IMR-90 (cell line): ENCODE results near the gene C10orf90. TPM values are rescaled to one million over a fixed set of nuclear protein-coding genes. Genes with fewer than 3 reads are reported as not detected.

Experiments used
- ATAC-seq: fragments of 200-7000 bp; cut with Tn5 transposase; 2 replicates; pipeline ENCODE4 v1.9.1; 2020; ENCODE audit warnings: low read depth, mild to moderate bottlenecking, moderate library complexity
- BruUV-seq: library from RNA; stranded (reverse); fragments of 400-500 nt; replicated peaks from 2 replicates; lab custom pipeline; 2021; lab: Mats Ljungman, UMichigan
- CTCF ChIA-PET: fragments of 300-600 bp; formaldehyde crosslinking; extraction: SDS; loops from one replicate; lab custom pipeline; 2021; ENCODE audit warnings: antibody characterized with exemption; lab: Yijun Ruan, JAX
- POLR2A ChIA-PET: fragments of 300-600 bp; sonication (Branson Sonifier 250); formaldehyde crosslinking; loops from one replicate; lab custom pipeline; 2022; ENCODE audit warnings: antibody characterized with exemption; ENCODE audit not compliant: unreplicated experiment; lab: Charles Lee
- DNase-seq: peaks from one replicate; pipeline ENCODE4 v3.0.0; 2013
- H2AFZ ChIP-seq: replicated peaks from 2 replicates; pipeline ENCODE3; 2013; ENCODE audit warnings: low read length, mild to moderate bottlenecking; ENCODE audit not compliant: poor library complexity
- H2AK5ac ChIP-seq: 2 replicates; pipeline ENCODE4 v1.6.1; 2013; ENCODE audit warnings: low read depth, low read length, inconsistent platforms
- H2AK9ac ChIP-seq: replicated peaks from 2 replicates; pipeline ENCODE3; 2013; ENCODE audit warnings: mild to moderate bottlenecking, low read depth, low read length, moderate library complexity; ENCODE audit not compliant: poor library complexity
- H2BK120ac ChIP-seq: 2 replicates; pipeline ENCODE4 v1.6.1; 2013; ENCODE audit warnings: low read depth, low read length, inconsistent platforms
- H2BK15ac ChIP-seq: 3 replicates; pipeline ENCODE4 v1.6.1; 2013; ENCODE audit warnings: low read depth, low read length, inconsistent platforms
- H2BK20ac ChIP-seq: 2 replicates; pipeline ENCODE4 v1.6.1; 2013; ENCODE audit warnings: low read depth, mild to moderate bottlenecking, inconsistent platforms, low read length, moderate library complexity
- H2BK5ac ChIP-seq: 2 replicates; pipeline ENCODE4 v1.6.1; 2013; ENCODE audit warnings: mild to moderate bottlenecking, low read depth, low read length, inconsistent platforms; ENCODE audit not compliant: poor library complexity, severe bottlenecking
- H3K14ac ChIP-seq: replicated peaks from 2 replicates; pipeline ENCODE4 v1.6.1; 2013; ENCODE audit warnings: low read depth, low read length, inconsistent platforms
- H3K18ac ChIP-seq: 2 replicates; pipeline ENCODE4 v1.6.1; 2013; ENCODE audit warnings: low read depth, low read length, control low read depth
- H3K23ac ChIP-seq: 2 replicates; pipeline ENCODE4 v1.6.1; 2013; ENCODE audit warnings: low read depth, low read length, inconsistent platforms
- H3K27ac ChIP-seq: 2 replicates; pipeline ENCODE4 v1.5.1; 2013; ENCODE audit warnings: mild to moderate bottlenecking, control low read depth, low read length; ENCODE audit not compliant: insufficient read depth
- H3K27me3 ChIP-seq: 2 replicates; pipeline ENCODE4 v1.6.1; 2013; ENCODE audit warnings: low read length; ENCODE audit not compliant: control insufficient read depth, insufficient read depth
- H3K36me3 ChIP-seq: 2 replicates; pipeline ENCODE4 v1.6.1; 2013; ENCODE audit warnings: low read length, mixed read lengths; ENCODE audit not compliant: control insufficient read depth, insufficient read depth
- H3K4ac ChIP-seq: 2 replicates; pipeline ENCODE4 v1.6.1; 2013; ENCODE audit warnings: low read depth, low read length, inconsistent platforms
- H3K4me1 ChIP-seq: 2 replicates; pipeline ENCODE4 v1.6.1; 2013; ENCODE audit warnings: low read length, mixed read lengths; ENCODE audit not compliant: control insufficient read depth, insufficient read depth
- H3K4me2 ChIP-seq: 2 replicates; pipeline ENCODE4 v1.6.1; 2013; ENCODE audit warnings: low read depth, mild to moderate bottlenecking, control low read depth, low read length, moderate library complexity
- H3K4me3 ChIP-seq: 2 replicates; pipeline ENCODE4 v1.5.1; 2013; ENCODE audit warnings: low read depth, mild to moderate bottlenecking, control low read depth, low read length, moderate library complexity; ENCODE audit not compliant: insufficient read depth
- H3K56ac ChIP-seq: 2 replicates; pipeline ENCODE4 v1.6.1; 2013; ENCODE audit warnings: low read length, inconsistent platforms; ENCODE audit not compliant: insufficient read depth; ENCODE audit errors: extremely low read depth
- H3K79me1 ChIP-seq, 2 experiments: 2 replicates each; pipeline ENCODE4 v1.6.1; 2013; ENCODE audit warnings: low read length in 2 of 2, inconsistent platforms in 1 of 2, low read depth in 1 of 2
- H3K9ac ChIP-seq: 2 replicates; pipeline ENCODE4 v1.6.1; 2013; ENCODE audit warnings: low read depth, low read length, control low read depth
- H3K9me1 ChIP-seq: 2 replicates; pipeline ENCODE4 v1.6.1; 2013; ENCODE audit warnings: low read length, inconsistent platforms; ENCODE audit not compliant: insufficient read depth
- H3K9me3 ChIP-seq: 2 replicates; pipeline ENCODE4 v1.6.1; 2013; ENCODE audit warnings: low read length; ENCODE audit not compliant: control insufficient read depth, insufficient read depth
- H4K20me1 ChIP-seq: 2 replicates; pipeline ENCODE4 v1.6.1; 2013; ENCODE audit warnings: low read length, inconsistent platforms; ENCODE audit not compliant: insufficient read depth
- H4K5ac ChIP-seq: 2 replicates; pipeline ENCODE4 v1.6.1; 2013; ENCODE audit warnings: mild to moderate bottlenecking, low read depth, low read length, control low read depth
- H4K8ac ChIP-seq, 2 experiments: 2 replicates each; pipeline ENCODE4 v1.6.1; 2013; ENCODE audit warnings: low read depth in 2 of 2, low read length in 2 of 2, control low read depth in 1 of 2, inconsistent platforms in 1 of 2
- H4K91ac ChIP-seq: 2 replicates; pipeline ENCODE4 v1.6.1; 2013; ENCODE audit warnings: low read depth, low read length, inconsistent platforms; ENCODE audit not compliant: insufficient read depth
- BHLHE40 ChIP-seq: fragments of 150-350 bp; IDR thresholded peaks from 2 replicates; pipeline ENCODE4 v1.6.1; 2016; ENCODE audit warnings: mild to moderate bottlenecking, low read depth, low read length
- CEBPB ChIP-seq: IDR thresholded peaks from 2 replicates; pipeline ENCODE4 v1.6.1; 2012; ENCODE audit warnings: low read depth, low read length, improper control_type of control experiment
- CHD1 ChIP-seq: IDR thresholded peaks from 2 replicates; pipeline ENCODE4 v1.6.1; 2012; ENCODE audit warnings: low read depth, low read length, improper control_type of control experiment
- FOS ChIP-seq: fragments of 150-350 bp; IDR thresholded peaks from 2 replicates; pipeline ENCODE4 v1.6.1; 2016; ENCODE audit warnings: low read depth, low read length
- MAFK ChIP-seq: IDR thresholded peaks from 2 replicates; pipeline ENCODE4 v1.6.1; 2012; ENCODE audit warnings: low read depth, low read length, improper control_type of control experiment
- MAZ ChIP-seq: IDR thresholded peaks from 2 replicates; pipeline ENCODE4 v1.6.1; 2012; ENCODE audit warnings: low read depth, mild to moderate bottlenecking, low read length, improper control_type of control experiment, moderate library complexity, borderline replicate concordance
- MXI1 ChIP-seq: IDR thresholded peaks from 2 replicates; pipeline ENCODE4 v1.6.1; 2012; ENCODE audit warnings: low read depth, mild to moderate bottlenecking, low read length, moderate library complexity, borderline replicate concordance
- NFE2L2 ChIP-seq: fragments of 150-350 bp; IDR thresholded peaks from 2 replicates; pipeline ENCODE4 v1.6.1; 2016; ENCODE audit warnings: low read depth, mild to moderate bottlenecking, low read length
- POLR2A ChIP-seq: IDR thresholded peaks from 2 replicates; pipeline ENCODE4 v1.6.1; 2012; ENCODE audit warnings: mild to moderate bottlenecking, low read depth, low read length
- RAD21 ChIP-seq: IDR thresholded peaks from 2 replicates; pipeline ENCODE4 v1.6.1; 2012; ENCODE audit warnings: low read length, improper control_type of control experiment
- RCOR1 ChIP-seq: IDR thresholded peaks from 2 replicates; pipeline ENCODE4 v1.6.1; 2012; ENCODE audit warnings: mild to moderate bottlenecking, low read length, improper control_type of control experiment; ENCODE audit not compliant: insufficient replicate concordance
- RFX5 ChIP-seq: IDR thresholded peaks from 2 replicates; pipeline ENCODE4 v1.8.0; 2012; ENCODE audit warnings: low read depth, mild to moderate bottlenecking, low read length, moderate library complexity
- SMC3 ChIP-seq: fragments of 150-350 bp; IDR thresholded peaks from 2 replicates; pipeline ENCODE4 v1.6.1; 2016; ENCODE audit warnings: low read depth, mild to moderate bottlenecking, antibody characterized with exemption, low read length, moderate library complexity
- USF2 ChIP-seq: fragments of 150-350 bp; IDR thresholded peaks from 2 replicates; pipeline ENCODE4 v1.6.1; 2017; ENCODE audit warnings: mild to moderate bottlenecking, antibody characterized with exemption, low read length, low read depth
- WGBS, 2 experiments: methylation state at CpG; one replicate each; pipeline versions ENCODE4 v1.1.5 to v1.1.7; 2013; ENCODE audit warnings: missing lambda C conversion rate in 2 of 2; ENCODE audit not compliant: insufficient read length in 1 of 2; ENCODE audit errors: extremely low coverage in 2 of 2; 5-methylcytosine and 5-hydroxymethylcytosine counted together
- dilution Hi-C: fragments of 300-500 bp; cut with HindIII; formaldehyde crosslinking; loops from one replicate; pipeline ENCODE4 v1.14.3; 2018; ENCODE audit warnings: low sequenced_read_pairs; ENCODE audit not compliant: unreplicated experiment
- in situ Hi-C: fragments of 300-500 bp; cut with MboI; formaldehyde crosslinking; loops from 3 replicates; pipeline ENCODE4 v1.14.3; 2019; ENCODE audit warnings: low sequenced_read_pairs, inconsistent platforms, mixed read lengths
- intact Hi-C: fragments of 100-400 bp; cut with micrococcal nuclease; formaldehyde crosslinking; loops from 2 replicates; pipeline ENCODE4 v1.10.0; 2022
- polyA plus RNA-seq, 3 experiments: library from polyadenylated mRNA; depleted of rRNA; stranded (reverse); fragments of >200 nt; gene quantifications; 2 replicates each; pipeline ENCODE4 v1.2.3, GENCODE V29; 2012; ENCODE audit warnings: low replicate concordance in 1 of 3
- total RNA-seq: library from RNA; depleted of rRNA; stranded (reverse); fragments of >200 nt; gene quantifications from 2 replicates; pipeline ENCODE4 v1.2.3, GENCODE V29; 2012
- TF ChIP-seq, protein P1 (sequence below): fragments of 150-350 bp; IDR thresholded peaks from 2 replicates; pipeline ENCODE4 v1.6.1; 2016; ENCODE audit warnings: low read depth, mild to moderate bottlenecking, low read length, moderate library complexity, borderline replicate concordance
- TF ChIP-seq, protein P2 (sequence below): conservative IDR thresholded peaks from 2 replicates; pipeline ENCODE4 v1.5.1; 2012; ENCODE audit warnings: mild to moderate bottlenecking, low read depth, low read length, improper control_type of control experiment

C10orf90 gene
- total and polyA plus RNA-seq, 2 of the 4 experiments (the other 2 are of a cell fraction): 0.05 to 0.18 TPM

GRCh38 chr10:126638542-126638941 lies 32.0 kb downstream of the C10orf90 start:
- no TSS peak for BruUV-seq
- H4K8ac ChIP-seq: no peak overlapping the region
- H4K20me1 ChIP-seq: no peaks in the 10 kb centered on the region
- in situ Hi-C loops: no loop called here
- H3K79me1 ChIP-seq: no peaks in the 10 kb centered on the region
- H3K18ac ChIP-seq: no peak overlapping the region
- H3K56ac ChIP-seq: no peak overlapping the region
- H3K4ac ChIP-seq: no peak overlapping the region
- no peak overlapping the region for H2AK5ac ChIP-seq
- dilution Hi-C loops: no loop called here
- no peak overlapping the region for H3K27ac ChIP-seq
- H3K9ac ChIP-seq: no peak overlapping the region
- H3K9me3 ChIP-seq: no peaks in the 10 kb centered on the region
- H3K4me3 ChIP-seq: no peak overlapping the region
- no peak for ATAC-seq
- no peak for DNase-seq
- no peak overlapping the region for H2AK9ac ChIP-seq
- intact Hi-C loops: no loop called here
- CTCF ChIA-PET: no interaction called here
- 20% methylated on average over 1 of the region's 6 CpGs; no CpG with 5 or more reads in 1 of the 2 experiments for WGBS, 2 experiments
- H3K36me3 ChIP-seq: no peaks in the 10 kb centered on the region
- H3K27me3 ChIP-seq: no peaks in the 10 kb centered on the region
- no peak overlapping the region for H4K91ac ChIP-seq
- H2BK20ac ChIP-seq: no peak overlapping the region
- no peak overlapping the region for H3K14ac ChIP-seq
- TF ChIP-seq RCOR1: no peak
- no peak for TF ChIP-seq FOS
- no peak for TF ChIP-seq RFX5
- no peak for TF ChIP-seq NFE2L2
- TF ChIP-seq, protein P1, sequence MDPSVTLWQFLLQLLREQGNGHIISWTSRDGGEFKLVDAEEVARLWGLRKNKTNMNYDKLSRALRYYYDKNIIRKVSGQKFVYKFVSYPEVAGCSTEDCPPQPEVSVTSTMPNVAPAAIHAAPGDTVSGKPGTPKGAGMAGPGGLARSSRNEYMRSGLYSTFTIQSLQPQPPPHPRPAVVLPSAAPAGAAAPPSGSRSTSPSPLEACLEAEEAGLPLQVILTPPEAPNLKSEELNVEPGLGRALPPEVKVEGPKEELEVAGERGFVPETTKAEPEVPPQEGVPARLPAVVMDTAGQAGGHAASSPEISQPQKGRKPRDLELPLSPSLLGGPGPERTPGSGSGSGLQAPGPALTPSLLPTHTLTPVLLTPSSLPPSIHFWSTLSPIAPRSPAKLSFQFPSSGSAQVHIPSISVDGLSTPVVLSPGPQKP: no peak
- TF ChIP-seq SMC3: no peak
- TF ChIP-seq, protein P2, sequence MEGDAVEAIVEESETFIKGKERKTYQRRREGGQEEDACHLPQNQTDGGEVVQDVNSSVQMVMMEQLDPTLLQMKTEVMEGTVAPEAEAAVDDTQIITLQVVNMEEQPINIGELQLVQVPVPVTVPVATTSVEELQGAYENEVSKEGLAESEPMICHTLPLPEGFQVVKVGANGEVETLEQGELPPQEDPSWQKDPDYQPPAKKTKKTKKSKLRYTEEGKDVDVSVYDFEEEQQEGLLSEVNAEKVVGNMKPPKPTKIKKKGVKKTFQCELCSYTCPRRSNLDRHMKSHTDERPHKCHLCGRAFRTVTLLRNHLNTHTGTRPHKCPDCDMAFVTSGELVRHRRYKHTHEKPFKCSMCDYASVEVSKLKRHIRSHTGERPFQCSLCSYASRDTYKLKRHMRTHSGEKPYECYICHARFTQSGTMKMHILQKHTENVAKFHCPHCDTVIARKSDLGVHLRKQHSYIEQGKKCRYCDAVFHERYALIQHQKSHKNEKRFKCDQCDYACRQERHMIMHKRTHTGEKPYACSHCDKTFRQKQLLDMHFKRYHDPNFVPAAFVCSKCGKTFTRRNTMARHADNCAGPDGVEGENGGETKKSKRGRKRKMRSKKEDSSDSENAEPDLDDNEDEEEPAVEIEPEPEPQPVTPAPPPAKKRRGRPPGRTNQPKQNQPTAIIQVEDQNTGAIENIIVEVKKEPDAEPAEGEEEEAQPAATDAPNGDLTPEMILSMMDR: no peak
- TF ChIP-seq MXI1: no peak
- no peak for TF ChIP-seq POLR2A
- no peak for TF ChIP-seq CHD1
- TF ChIP-seq MAZ: no peak
- TF ChIP-seq BHLHE40: no peak
- no peak for TF ChIP-seq USF2
- TF ChIP-seq MAFK: no peak
- no peak for TF ChIP-seq RAD21
- TF ChIP-seq CEBPB: no peak
- H4K5ac ChIP-seq: no peak overlapping the region
- H2AFZ ChIP-seq: no peak overlapping the region
- no peaks in the 10 kb centered on the region for H3K4me1 ChIP-seq
- no peak overlapping the region for H3K4me2 ChIP-seq
- H3K9me1 ChIP-seq: no peaks in the 10 kb centered on the region
- no peak overlapping the region for H2BK15ac ChIP-seq
- no peak overlapping the region for H2BK120ac ChIP-seq
- no peak overlapping the region for H2BK5ac ChIP-seq
- no peak overlapping the region for H3K23ac ChIP-seq
- POLR2A ChIA-PET: no interaction called here
